Activated T-cell treated with anti-CD3 and anti-CD28 coated beads for 4 hours (primary cell): Measurements from ENCODE around the gene INKA2.

Experiments used
- DNase-seq: peaks from one replicate; pipeline ENCODE4 v3.0.0-alpha.2; 2020

The INKA2 gene

DNA sequence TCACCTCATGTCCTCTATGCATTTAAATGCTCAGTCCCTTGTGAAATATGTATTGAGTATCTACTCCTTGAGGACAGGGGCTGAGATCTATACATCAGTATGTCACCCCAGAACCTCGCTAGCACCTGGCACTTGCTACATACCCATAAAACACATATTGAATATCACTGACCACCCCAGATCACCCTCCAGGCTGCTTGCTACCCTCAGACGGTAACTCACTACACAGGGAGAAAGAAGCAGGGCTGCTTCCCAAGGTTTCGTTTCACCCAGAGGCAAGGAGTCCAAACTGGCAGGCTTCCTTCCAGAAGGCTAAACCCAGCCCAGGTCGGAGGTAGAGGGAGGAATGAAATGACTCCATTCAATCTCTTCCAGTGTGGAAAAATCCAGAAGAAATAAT lies 8.5 kb downstream of the INKA2 start:
- DNase-seq: no peak

DNA sequence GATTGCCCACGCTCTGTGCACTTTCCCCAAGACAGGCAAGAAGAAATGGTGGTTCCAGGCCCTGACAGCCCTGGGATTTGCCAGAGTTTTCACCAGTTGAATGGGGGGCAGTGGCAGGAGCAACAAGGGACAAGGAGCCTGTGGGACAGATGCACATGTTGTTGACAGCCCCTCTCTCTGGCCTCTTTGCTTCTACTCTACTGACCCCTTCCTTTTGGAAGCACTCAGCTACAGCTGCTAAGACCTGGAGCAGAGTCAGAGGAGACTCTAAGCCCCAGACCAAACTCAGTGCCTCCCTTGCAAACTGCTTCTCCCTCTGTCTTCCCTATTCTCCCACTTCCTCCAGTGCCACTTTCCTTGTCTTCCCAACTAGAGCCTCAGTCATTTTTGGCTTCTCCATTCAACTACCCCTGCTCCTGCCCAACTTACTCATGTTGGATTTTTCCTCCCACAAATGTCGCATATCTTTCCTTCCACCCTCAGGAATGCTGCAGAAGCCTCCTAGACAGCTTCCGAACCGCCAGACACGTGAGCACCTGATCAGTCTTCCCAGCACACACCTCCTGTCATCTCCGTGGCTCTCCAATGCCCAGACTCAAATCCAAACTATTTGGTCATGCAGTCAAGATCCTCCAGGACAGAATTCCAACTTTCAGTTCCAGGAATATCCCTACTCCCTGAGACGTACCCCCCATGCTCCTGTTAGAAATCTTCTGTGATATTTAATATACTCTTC lies 9.1 kb downstream of the INKA2 start:
- DNase-seq: no peak

DNA sequence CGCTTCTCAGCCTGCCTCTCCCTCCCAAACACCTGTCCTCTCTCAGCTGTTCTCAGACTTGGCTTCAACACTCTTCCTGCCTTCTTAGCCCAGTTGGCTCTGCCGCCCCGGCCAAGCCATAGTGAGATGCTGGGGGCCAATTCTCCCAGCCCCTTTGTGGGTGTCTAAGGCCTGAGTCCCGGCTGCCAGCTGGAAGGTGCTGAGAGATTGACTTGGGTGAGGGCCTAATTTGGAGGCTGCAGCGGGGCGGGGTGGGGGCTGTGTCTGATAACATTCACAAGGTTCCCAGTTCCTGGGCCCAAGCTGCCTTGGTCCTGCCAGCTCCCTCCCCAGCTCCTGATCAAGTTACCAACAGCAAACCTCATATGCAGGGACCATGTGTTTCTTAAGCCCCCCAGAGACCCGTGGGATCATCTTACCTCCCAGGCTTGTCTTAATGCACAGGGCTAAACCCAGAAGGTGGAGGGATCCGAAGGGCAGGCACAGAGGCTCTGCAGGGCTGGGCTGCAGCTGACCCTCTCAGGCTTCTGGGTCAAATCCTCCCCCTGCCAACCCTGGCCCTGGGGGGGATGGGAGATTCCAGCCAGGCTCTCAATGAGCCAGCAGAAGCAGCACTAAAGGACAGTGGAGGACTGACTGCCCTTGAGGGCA lies 9.8 kb downstream of the INKA2 start:
- no peak for DNase-seq

DNA sequence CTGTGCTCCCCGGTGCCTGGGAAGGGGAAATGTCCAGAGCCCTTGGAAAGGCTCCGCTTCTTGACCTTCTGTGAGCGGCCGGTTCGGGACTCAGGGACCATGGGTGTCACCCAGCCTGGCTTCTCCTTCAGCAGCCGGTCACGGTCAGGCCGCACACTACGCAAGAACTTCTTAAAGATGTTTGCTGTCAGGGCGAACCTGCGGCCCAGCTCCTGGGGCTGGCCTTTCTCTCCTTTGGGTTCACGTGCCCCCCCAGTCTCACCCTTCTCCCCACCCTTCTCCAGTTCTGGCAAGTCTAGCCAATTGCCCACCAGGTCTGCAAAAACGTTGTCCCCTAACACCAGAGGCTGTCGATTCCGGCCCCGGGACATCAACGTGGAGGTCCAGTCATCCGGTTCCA lies 12.1 kb downstream of the INKA2 start:
- no peak for DNase-seq

DNA sequence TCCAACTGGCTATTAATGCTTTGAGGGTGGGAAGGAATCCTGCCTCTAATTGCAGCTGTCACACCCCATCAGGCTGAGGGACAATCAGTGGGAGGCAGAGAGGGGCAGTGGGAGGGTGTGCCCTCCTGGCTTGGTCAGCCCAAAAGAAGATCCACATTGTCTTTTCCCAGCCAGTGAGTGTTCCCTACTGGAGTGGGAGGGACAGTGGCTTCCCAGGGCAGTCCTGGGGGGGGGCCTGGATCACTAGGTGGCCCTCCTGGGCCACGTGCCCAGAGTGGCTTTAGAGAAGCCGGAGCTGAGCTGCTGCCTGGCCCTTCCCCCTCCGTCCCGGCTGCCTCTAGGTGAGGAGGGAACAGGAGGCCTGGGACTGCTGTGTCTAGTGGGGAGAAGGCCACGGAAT lies 14.0 kb downstream of the INKA2 start:
- DNase-seq: no peak

DNA sequence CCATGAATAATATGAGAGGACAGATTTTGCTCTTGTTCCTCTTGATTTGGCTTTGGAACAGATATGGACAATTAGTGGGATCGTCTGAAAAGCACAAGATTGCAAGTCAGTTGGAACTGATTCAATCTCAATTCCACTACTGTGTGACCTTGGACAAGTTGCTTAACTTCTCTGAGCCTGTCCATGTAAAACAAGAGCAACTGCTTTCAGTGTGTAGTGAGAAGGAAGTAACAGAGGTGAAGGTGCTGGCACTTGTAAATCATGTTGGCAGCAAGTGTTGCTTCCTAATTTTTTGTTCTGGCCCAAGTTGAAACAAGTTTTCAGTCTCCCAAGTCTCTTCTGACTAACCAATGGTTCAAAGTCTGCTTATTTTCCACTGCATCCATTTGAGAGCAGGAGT lies 15.3 kb downstream of the INKA2 start:
- DNase-seq: no peak

DNA sequence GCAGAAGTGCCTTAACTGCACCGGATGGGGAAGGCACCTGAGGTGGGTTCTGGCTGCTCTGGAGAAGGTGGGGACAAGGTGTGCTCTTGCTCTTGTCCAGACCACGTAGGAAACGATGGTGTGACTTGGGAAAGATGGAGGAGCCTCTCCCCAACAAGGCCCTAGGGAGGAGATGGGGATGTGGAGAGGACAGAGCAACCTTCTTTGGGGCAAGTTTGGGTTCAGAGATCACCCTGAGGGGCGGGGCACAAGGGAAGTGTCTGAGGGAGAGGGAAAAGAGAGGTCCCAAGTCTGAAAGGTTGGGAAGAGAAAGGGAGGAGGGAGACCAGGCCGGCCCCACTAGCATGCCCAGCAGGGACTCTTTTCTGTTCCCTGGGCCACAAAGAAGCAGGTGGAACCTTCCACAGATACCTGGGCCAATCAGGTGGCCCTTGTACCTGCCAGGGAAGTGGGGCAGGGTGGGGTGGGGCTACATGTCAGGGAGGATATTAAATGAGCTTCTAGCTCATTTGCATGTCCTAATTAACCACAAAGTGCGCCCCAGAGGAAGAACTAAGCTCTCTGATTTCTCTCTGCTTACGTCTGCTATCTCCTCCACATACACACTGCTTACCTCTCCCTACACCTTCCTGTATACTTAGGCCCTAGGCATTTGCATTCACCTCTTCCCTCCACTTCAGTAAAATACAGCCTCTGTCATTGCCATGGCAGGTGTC lies 15.9 kb downstream of the INKA2 start:
- no peak for DNase-seq

DNA sequence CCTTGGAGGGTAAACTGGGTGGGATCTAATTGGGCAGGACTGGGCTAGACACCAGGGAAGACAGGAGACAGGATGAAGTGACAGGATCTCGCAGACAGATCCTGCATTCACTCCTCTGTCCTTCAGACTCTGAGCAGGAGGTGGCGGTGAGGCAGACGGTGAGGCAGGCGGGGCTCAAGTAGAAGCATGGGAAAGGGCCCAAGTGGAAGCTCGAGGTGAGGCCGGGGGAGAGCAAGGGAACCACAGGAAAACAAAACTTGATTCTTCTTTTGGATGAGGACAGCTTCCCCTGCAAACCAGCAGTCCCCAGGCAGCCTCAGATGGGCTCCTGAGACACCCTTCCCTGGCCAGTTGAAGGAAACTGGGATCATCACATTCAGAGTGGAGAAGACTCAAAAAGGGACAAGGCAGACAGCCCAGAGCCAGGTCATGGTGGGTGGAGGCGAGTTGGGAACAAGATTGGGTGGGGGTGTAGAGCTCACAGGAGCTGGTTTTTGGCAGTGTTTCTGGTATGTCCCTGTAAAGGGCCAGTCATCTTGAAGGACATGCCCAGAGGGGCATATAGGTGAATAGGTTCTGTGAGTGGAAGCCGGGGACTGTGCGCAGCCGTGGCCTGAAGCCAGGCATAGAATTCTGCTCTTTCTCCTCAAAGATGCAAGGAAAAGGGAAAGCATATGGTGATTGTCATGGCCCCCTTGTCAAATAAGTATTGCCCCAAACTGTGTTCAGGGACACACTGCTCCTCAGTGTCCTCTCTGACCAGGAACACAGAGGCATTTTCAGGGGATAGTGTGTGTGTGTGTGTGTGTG lies 18.0 kb downstream of the INKA2 start:
- no peak for DNase-seq

DNA sequence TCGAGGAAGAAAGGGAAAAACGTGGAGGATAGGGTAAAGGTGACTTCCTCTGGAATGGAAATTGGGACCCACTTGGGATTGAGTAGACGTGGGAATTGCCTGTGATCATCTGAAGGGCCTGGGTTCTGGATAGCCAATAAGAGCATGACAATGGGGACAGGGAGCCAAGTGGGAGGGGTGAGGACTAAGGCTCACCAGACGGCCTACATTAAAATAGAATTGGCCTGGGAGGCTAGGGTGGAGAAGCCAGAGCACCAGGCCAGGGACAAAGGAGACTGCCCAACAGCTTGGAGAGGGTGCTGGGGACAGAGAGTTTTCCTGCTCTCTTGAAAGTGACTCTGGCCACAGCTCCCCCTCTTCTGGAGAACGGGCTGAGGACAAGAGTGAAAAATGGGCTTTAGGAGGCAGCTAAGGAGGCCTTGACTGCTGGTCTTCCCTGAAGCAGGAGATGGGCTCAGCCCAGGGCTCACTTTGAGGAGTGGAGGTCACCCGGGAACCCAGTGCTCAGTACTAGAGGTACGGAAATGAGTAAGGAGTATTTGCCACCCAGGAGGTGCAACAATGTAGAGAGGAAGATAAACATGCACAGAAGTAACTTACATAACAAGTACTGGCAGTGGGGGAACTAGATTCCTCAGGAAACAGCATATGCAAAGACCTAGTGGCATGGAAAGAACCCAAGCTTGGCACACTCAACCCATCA lies 18.8 kb downstream of the INKA2 start:
- DNase-seq: no peak

DNA sequence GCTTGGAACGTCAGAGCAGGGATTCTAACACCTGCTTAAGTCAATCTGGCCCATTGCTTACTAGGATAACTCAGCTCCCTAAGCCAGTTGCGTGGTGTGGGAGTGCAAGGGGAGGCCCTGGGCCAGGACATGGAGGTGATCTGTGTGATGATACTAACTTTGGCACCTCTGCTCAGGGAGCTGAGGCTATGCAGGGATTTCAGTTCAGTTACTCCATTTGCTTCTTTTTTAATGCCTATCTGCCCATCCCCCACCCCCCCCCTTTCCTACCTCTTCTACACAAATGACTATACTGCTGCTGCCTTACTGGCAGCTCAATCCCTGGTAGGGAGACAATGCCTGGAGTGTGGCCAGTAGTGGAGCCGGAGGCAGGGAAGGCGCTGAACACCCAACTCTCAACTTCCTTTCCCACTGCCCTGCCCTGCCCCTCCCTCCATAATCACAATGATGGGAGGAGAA lies 19.5 kb downstream of the INKA2 start:
- no peak for DNase-seq

DNA sequence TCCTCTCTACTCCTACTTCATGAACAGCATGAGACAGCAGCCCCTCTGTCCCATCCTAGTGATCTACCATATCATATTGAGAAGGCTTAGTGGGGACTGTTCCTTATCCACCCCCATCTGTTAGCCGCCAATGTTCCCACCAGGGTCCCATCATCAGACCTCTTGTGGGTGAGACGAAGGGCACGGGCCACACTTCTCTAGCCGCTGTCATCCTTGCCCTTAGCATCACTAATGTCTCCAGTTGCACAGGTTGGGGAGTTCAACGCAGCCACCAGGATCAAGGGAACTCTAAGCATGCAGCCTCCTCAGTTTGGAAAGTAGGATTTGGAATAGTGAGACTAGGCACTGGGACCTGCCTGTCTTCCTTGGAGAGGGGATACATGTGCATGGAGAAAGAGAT lies 20.1 kb downstream of the INKA2 start:
- DNase-seq: no peak

DNA sequence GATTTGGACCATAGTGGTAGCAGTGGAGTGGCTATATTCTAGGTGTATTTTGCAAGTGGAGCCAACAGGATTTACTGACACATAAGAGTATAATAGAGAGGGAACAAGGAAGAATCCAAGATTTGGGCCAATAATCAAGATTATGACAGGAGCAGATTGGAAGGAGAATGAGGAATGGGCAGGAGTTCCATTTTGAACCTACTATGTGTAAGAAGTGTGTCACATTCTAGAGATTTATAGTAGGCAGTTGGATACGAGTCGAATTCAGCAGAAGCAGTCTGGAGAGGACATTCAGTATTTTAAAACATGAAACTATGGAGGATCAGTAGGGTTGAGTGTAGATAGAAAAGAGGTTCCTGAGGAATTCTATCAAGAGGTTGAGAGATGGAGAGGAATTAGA lies 21.7 kb downstream of the INKA2 start:
- DNase-seq: no peak

DNA sequence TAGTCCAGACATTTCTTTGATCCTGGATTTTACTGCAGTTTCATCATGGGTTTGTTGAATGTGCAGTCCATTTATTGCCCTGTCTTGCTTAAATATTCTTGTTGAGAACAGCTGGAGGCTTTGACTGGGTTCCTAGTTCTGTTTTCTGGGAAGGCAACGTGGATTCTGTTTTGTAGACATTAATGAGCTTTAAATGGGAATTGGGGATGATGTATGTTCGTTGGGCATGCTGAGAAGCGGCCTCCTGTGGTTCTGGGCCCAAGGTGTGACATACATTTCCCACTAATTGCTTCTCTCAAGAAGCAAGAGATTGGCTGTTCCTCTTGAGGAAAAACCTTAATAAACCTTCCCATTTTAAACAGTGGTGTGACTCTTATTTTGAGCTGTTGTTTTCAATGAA lies 22.9 kb downstream of the INKA2 start:
- no peak for DNase-seq

DNA sequence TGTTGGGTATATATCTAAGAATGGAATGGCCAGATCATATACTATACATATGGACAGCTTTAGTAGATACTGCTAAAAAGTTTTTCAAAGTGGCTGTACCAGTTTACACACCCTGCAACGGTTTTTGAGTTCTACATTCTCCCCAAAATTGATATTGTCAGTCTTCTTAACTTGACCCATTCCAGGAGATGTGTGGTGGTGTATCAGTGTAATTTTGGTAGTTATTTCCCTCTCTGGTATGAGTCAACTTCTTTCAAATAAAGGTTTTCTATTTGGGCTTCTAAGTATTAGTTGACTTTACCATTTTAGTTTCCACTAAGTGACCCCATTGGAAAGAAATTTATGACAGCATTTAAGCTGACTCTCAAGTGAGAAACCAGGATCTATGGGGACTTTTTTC lies 29.2 kb downstream of the INKA2 start:
- no peak for DNase-seq

DNA sequence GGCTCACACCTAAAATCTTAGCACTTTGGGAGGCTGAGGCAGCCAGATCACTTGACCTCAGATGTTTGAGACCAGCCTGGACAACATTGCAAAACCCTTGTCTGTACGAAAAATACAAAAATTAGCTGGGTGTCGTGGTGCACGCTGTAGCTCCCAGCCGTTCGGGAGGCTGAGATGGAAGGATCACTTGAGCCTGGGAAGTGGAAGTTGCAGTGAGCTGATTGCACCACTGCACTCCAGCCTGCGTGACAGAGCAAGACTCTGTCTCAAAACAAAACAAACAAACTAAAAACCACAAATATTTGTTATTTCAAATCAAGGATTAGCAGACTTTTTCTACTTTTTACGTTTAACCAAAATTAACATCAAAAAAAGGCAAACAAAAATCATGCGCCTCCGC lies 31.3 kb downstream of the INKA2 start:
- DNase-seq: no peak

DNA sequence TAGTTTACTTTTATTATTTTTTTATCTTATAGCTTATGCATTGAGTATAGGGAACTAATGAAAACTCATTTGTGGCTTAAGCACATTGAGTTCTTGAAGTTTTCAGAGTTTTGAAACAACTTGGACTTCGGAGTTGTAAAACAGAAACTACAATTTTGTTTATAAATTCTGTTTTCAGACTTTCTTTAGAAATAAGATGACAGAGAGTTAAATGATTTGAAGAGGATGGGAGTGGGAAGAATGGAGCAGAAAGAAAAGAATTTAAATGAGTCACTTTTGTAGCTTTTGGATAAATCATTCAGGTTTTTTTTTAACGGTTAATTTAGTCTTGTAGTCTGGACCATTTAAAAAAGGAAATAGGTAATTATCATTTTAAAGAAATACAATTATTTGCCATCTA lies 32.3 kb downstream of the INKA2 start:
- no peak for DNase-seq

DNA sequence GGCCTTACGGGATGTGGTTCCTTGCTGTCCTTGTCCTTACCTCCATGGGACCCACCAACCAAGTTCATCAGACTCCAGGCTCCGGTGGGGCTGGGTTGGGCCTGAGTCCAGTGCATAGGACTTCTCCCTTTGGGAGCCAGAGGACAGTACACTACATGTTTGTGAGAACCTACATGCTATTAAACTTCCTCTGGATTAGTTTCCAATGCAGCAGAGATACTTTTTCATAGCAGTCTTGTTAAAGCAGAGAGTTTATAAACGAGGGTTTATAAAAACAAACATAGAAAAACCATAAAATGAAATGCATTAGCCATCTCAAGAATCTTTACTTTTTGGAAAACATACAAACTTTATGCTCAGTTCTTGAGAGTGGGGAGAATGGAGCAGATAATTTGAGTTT lies 33.4 kb downstream of the INKA2 start:
- no peak for DNase-seq

DNA sequence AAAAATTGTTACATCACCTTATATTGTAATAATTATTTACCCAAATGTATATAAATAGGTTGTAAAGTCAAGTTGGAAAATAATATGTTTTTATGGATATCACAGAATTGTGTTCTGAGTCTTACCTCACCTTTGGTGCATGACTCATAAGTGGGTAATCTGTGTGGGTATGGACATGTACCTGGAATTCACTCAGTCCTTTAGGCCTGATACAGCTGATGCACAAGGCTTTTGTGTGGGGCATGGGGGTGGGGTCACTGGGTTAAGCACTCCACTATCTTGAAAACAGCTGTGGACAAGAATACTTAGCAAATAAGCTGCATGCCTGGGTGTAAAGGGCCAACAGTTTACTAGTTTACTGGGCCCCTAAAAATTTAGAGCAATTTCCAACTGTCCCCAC lies 34.4 kb downstream of the INKA2 start:
- DNase-seq: no peak

DNA sequence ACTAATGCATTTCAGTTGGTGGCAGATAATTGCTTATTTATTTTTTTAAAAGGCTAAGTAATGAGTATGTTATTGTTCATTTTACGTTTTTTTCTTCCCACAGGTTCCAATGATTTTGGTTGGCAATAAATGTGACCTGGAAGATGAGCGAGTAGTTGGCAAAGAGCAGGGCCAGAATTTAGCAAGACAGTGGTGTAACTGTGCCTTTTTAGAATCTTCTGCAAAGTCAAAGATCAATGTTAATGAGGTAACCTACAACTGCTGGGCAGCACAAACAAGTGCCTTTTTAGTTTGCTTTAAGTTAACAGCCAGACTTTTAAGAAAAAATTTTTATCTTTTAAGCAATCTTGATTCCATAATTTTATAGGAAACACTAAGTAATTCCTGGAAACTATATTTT lies 35.0 kb downstream of the INKA2 start:
- DNase-seq: no peak

DNA sequence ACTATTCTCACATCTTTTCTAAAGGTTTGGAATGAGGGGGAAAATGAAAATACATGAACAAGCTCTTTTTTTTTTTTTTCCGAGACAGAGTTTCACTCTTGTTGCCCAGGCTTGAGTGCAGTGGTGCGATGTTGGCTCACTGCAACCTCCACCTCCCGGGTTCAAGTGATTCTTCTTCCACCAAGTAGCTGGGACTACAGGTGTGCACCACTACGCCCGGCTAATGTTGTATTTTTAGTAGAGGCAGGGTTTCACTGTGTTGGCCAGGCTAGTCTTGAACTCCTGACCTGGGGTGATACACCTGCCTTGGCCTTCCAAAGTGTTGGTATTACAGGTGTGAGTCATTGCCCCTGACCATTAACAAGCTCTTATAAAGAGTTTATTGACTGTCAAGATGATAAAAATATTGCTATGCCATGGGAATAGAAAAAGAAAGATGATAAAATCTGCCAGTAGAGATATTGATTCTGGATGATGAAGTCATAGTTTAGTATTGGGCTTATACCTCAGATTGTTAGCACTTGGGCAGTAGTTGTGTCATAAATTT lies 36.6 kb downstream of the INKA2 start:
- DNase-seq: no peak

DNA sequence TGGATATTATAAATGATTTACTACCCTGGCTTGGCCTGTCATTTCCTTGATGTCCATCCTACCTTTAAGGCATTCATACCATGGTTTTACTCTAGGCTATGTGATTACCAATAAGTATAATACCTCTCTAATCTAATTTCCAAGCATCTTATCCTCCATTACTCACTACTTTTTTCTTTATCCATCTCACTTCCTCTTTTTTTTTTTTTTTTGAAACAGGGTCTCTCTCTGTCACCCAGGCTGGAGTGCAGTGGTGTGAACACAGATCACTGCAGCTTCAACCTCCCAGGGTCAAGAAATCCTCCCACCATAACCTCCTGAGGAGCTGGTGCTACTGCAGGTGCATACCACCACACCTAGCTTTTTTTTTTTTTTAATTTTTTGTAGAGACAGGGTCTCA lies 39.9 kb downstream of the INKA2 start:
- no peak for DNase-seq

DNA sequence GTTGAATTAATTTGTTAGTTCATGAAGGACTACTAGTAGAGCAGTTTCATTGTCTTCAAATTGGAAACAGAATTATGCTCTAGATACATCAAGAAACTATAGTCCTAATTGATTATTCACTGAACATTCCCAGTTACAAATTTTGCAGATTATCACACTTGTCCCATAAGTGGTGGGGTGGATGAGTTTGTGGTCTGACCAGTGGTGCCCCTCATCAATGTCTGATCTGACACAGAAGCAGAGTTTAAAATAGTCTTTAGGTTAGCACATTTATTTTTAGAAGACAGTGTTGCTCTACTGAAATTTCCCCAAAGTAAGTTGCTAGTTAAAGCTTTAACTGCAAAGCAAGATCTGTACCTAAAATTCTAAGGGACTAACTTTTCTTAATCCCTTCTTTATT lies 42.9 kb downstream of the INKA2 start:
- DNase-seq: no peak
